Psoas muscle (tissue), 8 donors: Measurements from ENCODE around the gene PTH1R. TPM values are rescaled to one million over a fixed set of nuclear protein-coding genes. Genes with fewer than 3 reads are reported as not detected.

Experiments used
- ATAC-seq, 4 donors: fragments of 200-7000 bp; cut with Tn5 transposase; one replicate each; pipeline ENCODE4 v1.9.1; 2020; ENCODE audit warnings: moderate library complexity in 3 of 4, mild to moderate bottlenecking in 2 of 4
- DNase-seq, 2 donors: peaks; one replicate each; pipeline ENCODE4 v3.0.0-alpha.2; 2020
- H3K27ac ChIP-seq: fragments of 200-600 bp; one replicate; pipeline ENCODE4 v1.8.0; 2022
- H3K27me3 ChIP-seq, 3 donors: fragments of 200-600 bp in 1 of 3; one replicate each; pipeline versions ENCODE4 v1.6.1 to v1.8.0; 2013 to 2022; ENCODE audit warnings: low read length in 2 of 3, mild to moderate bottlenecking in 2 of 3, moderate library complexity in 1 of 3; ENCODE audit not compliant: insufficient read depth in 3 of 3
- H3K36me3 ChIP-seq, 2 donors: fragments of 200-600 bp in 1 of 2; one replicate each; pipeline versions ENCODE4 v1.6.1 to v1.8.0; 2013 to 2022; ENCODE audit warnings: low read depth in 1 of 2, mild to moderate bottlenecking in 1 of 2, moderate library complexity in 1 of 2; ENCODE audit not compliant: insufficient read depth in 1 of 2
- H3K4me1 ChIP-seq: fragments of 200-600 bp; one replicate; pipeline ENCODE4 v1.8.0; 2022
- H3K4me3 ChIP-seq: fragments of 200-600 bp; one replicate; pipeline ENCODE4 v1.8.0; 2022; ENCODE audit warnings: mild to moderate bottlenecking
- H3K9me3 ChIP-seq: fragments of 200-600 bp; one replicate; pipeline ENCODE4 v1.8.0; 2022
- CTCF ChIP-seq: fragments of 200-600 bp; IDR thresholded peaks from one replicate; pipeline ENCODE4 v1.8.0; 2022; ENCODE audit warnings: antibody characterized with exemption
- WGBS, 3 donors: extraction: QIAGEN DNeasy Blood & Tissue Kit; methylation state at CpG; one replicate each; pipeline versions ENCODE4 v1.1.6 to v1.1.7; 2013; 5-methylcytosine and 5-hydroxymethylcytosine counted together
- intact Hi-C, 2 donors: fragments of 100-400 bp; cut with DNase I; formaldehyde crosslinking; loops; one replicate each; pipeline versions ENCODE4 v1.11.0 to v1.14.2; 2022
- polyA plus RNA-seq, 3 donors: library from polyadenylated mRNA; stranded (reverse); fragments of 200-250 nt; gene quantifications; one replicate each; pipeline ENCODE4 v1.2.3, GENCODE V29; 2013
- total RNA-seq, 4 donors: library from RNA; stranded (reverse); fragmentation: NEBNext Ultra II Directional in 2 of 4; extraction: Animal tissue kit (Norgen Biotek cat#: 25700) in 2 of 4; gene quantifications; one replicate each; pipeline versions ENCODE4 v1.2.1 to v1.2.4, GENCODE V29; 2021 to 2023
- donor health status: healthy with polysubstance abuse.
- donor health status: DM: no; HTN: no; CAD: no; lungs with moderate emphysema.
- donor health status: Bipolar disorder and iron deficiency.
- donor health status: healthy.
- donor health status: DM: yes; HTN: yes; CAD: no.
- donor health status: DM: no; HTN: no; CAD: no.
- donor health status: DM: no; HTN: no; CAD: no.
- donor health status: DM: yes; HTN: yes; CAD: no.

PTH1R gene
- total and polyA plus RNA-seq, 7 donors: 1.1 to 5.9 (median 4.2) TPM

- Histone ChIP-seq H3K4me1 (peaks cover 40% of the 10 kb centered on the region), H3K36me3 (peaks cover 2 to 80% of the 10 kb centered on the region in 2 donors), H3K4me3 (no peak overlapping the region), H3K27me3 (no peaks in the 10 kb centered on the region), H3K9me3 (no peaks in the 10 kb centered on the region), H3K27ac (no peak overlapping the region)
- ATAC-seq (no peak), DNase-seq (peak in 1 of 2 donors; percentile 34)
- intact Hi-C loops: loop anchor here (5.0 to 10.0 kb wide), 3 partner anchors 75 to 402 kb away; partner anchors contain the start of gene SETD2 (in 1 of the 2)
- no peak for TF ChIP-seq CTCF
- 85 to 91% (median 87%) methylated on average over 4 of the region's 4 CpGs for WGBS, 3 donors
Measured at GRCh38 chr3:46922426-46922825, 44.9 kb downstream of the PTH1R start.

GRCh38 chr3:46922871-46923558 is 45.5 kb downstream of the PTH1R start:
- WGBS, 3 donors: 88 to 92% (median 90%) methylated on average over 16 of the region's 16 CpGs
- no peaks in the 10 kb centered on the region for H3K9me3 ChIP-seq
- intact Hi-C loops: loop anchor here (5.0 to 10.0 kb wide), 3 partner anchors 74 to 402 kb away; partner anchors contain the start of gene SETD2 (in 1 of the 2)
- peaks cover 46% of the 10 kb centered on the region for H3K4me1 ChIP-seq
- DNase-seq (peak in 1 of 2 donors; percentile 56), ATAC-seq (no peak)
- H3K27ac ChIP-seq: no peak overlapping the region
- H3K4me3 ChIP-seq: no peak overlapping the region
- no peaks in the 10 kb centered on the region for H3K27me3 ChIP-seq
- H3K36me3 ChIP-seq: peaks cover 2 to 74% of the 10 kb centered on the region in 2 donors
- no peak for TF ChIP-seq CTCF

GRCh38 chr3:46923559-46924350 is 46.2 kb downstream of the PTH1R start:
- Histone ChIP-seq H3K9me3 (no peaks in the 10 kb centered on the region), H3K27ac (no peak overlapping the region), H3K4me3 (no peak overlapping the region), H3K27me3 (no peaks in the 10 kb centered on the region), H3K4me1 (peaks cover 53% of the 10 kb centered on the region), H3K36me3 (peaks cover 2 to 66% of the 10 kb centered on the region in 2 donors)
- peak; percentile 66 for TF ChIP-seq CTCF
- DNase-seq: peak in 1 of 2 donors; percentile 70
- intact Hi-C loops: loop anchor here (2.0 to 10.0 kb wide), 4 partner anchors 74 to 401 kb away; partner anchors contain the start of gene SETD2 (in 1 of the 2)
- ATAC-seq: peak in 2 of 4 donors; percentile 30 to 58
- WGBS, 3 donors: 33 to 61% (median 48%) methylated on average over 10 to 11 of the region's 11 CpGs

- Histone ChIP-seq H3K27ac (peak overlapping the region; percentile 95), H3K9me3 (no peaks in the 10 kb centered on the region), H3K36me3 (peaks cover 2 to 53% of the 10 kb centered on the region in 2 donors), H3K4me1 (peaks cover 62% of the 10 kb centered on the region), H3K27me3 (no peaks in the 10 kb centered on the region), H3K4me3 (no peak overlapping the region)
- intact Hi-C loops: loop anchor here (2.0 to 10.0 kb wide), 5 partner anchors 52 to 400 kb away; partner anchors contain the start of genes CCDC12 (in 1 of the 2), NBEAL2 (in 1 of the 2) and SETD2 (in 1 of the 2)
- ATAC-seq: no peak
- WGBS, 3 donors: 82 to 86% (median 84%) methylated on average over 10 of the region's 10 CpGs
- peak in 1 of 2 donors; percentile 40 for DNase-seq
- no peak for TF ChIP-seq CTCF
Measured at GRCh38 chr3:46924921-46925584, 47.5 kb downstream of the PTH1R start.
